Esophagus muscularis mucosa (tissue), 4 donors: ENCODE measurements around the gene TMEM150A. TPM values are rescaled to one million over a fixed set of nuclear protein-coding genes. Genes with fewer than 3 reads are reported as not detected.
"Not testable (repeated sequence)": the region's sequence is repeated elsewhere in the genome, so short reads cannot be mapped to it uniquely, and the experiment has no call there.

Experiments
- DNase-seq: peaks from one replicate; pipeline ENCODE4 v3.0.0-alpha.2; 2017; ENCODE audit errors: extremely low spot score
- H3K27ac ChIP-seq, 4 donors: fragments of 200-600 bp; sonication (generic); replicated peaks in 1 of 4; 1 replicate in 3 of 4; 2 replicates in 1 of 4; pipeline ENCODE4 v1.5.1; 2016 to 2019; ENCODE audit warnings: mild to moderate bottlenecking in 1 of 4
- H3K27me3 ChIP-seq, 4 donors: fragments of 200-600 bp; sonication (generic); one replicate each; pipeline versions ENCODE4 v1.5.1 to v1.6.0; 2016 to 2019
- H3K36me3 ChIP-seq, 4 donors: fragments of 200-600 bp; sonication (generic); one replicate each; pipeline ENCODE4 v1.5.1; 2016 to 2019
- H3K4me1 ChIP-seq, 4 donors: fragments of 200-600 bp; sonication (generic); one replicate each; pipeline ENCODE4 v1.5.1; 2016 to 2019
- H3K4me3 ChIP-seq, 4 donors: fragments of 200-600 bp; sonication (generic); 1 replicate in 2 of 4; 2 replicates in 2 of 4; pipeline ENCODE4 v1.5.1; 2016 to 2019; ENCODE audit warnings: mild to moderate bottlenecking in 4 of 4, moderate library complexity in 1 of 4
- H3K9me3 ChIP-seq, 4 donors: fragments of 200-600 bp; sonication (generic); 1 replicate in 3 of 4; 2 replicates in 1 of 4; pipeline ENCODE4 v1.5.1; 2016 to 2019
- CTCF ChIP-seq, 3 experiments: fragments of 200-600 bp in 2 of 3; fragments of 450-650 bp in 1 of 3; sonication (generic) in 2 of 3; IDR thresholded peaks; one replicate each; pipeline ENCODE4 v1.5.1; 2017 to 2019; ENCODE audit warnings: antibody characterized with exemption in 3 of 3, mild to moderate bottlenecking in 2 of 3, moderate library complexity in 1 of 3
- EP300 ChIP-seq: sonication (generic); formaldehyde crosslinking; IDR thresholded peaks from one replicate; pipeline ENCODE4 v1.6.1; 2017; ENCODE audit warnings: antibody characterized with exemption
- POLR2A ChIP-seq: fragments of 450-650 bp; IDR thresholded peaks from one replicate; pipeline ENCODE4 v1.6.1; 2017; ENCODE audit warnings: antibody characterized with exemption, moderate library complexity, mild to moderate bottlenecking, low read depth
- POLR2AphosphoS5 ChIP-seq, 2 donors: sonication (generic); formaldehyde crosslinking; IDR thresholded peaks; one replicate each; pipeline ENCODE4 v1.6.1; 2017; ENCODE audit warnings: antibody characterized with exemption in 2 of 2
- WGBS: methylation state at CpG from one replicate; pipeline ENCODE4 v1.1.5; 2018; 5-methylcytosine and 5-hydroxymethylcytosine counted together
- intact Hi-C: fragments of 100-400 bp; cut with DNase I; formaldehyde crosslinking; loops from one replicate; pipeline ENCODE4 v1.15.1; 2023
- total RNA-seq, 4 donors: library from RNA; depleted of rRNA; stranded (reverse); fragments of >200 nt; gene quantifications; one replicate each; pipeline versions ENCODE4 v1.1.0 to v1.2.1, GENCODE V29; 2016

TMEM150A gene
- total RNA-seq, 4 donors from 2014 or later = 22.9 to 36.7 (median 27.5) TPM

GRCh38 chr2:85595301-85596025, 7.0 kb downstream of the TMEM150A start, which contains the start of gene RNF181:
TSS of gene RNF181 (plus strand) at chr2:85595745. CDS start at chr2:85595764, 19 bp downstream.
- Histone ChIP-seq H3K27ac (peak within 1 kb of the TSS; percentile 88 to 97 (median 90)), H3K4me3 (peak within 1 kb of the TSS; percentile 65 to 94 (median 80)), H3K9me3 (no peaks in the 10 kb centered on the region), H3K36me3 (peaks cover 15 to 46% (median 41%) of the 10 kb centered on the region in 4 donors), H3K4me1 (peaks cover 44 to 61% (median 53%) of the 10 kb centered on the region in 4 donors), H3K27me3 (no peaks in the 10 kb centered on the region)
- TF ChIP-seq CTCF (IDR thresholded peaks at IDR 0.05) (no peak), POLR2AphosphoS5 (IDR thresholded peaks at IDR 0.05) (peak; percentile 87 to 97), EP300 (no peak), POLR2A (peak; percentile 80)
- intact Hi-C loops = loop anchor here (5.0 kb wide), 1 partner anchor 33 kb away; the partner anchor contains the start of gene GGCX
- DNase-seq = peak; percentile 99
- under 1% methylated on average over 29 of the region's 47 CpGs for WGBS

GRCh38 chr2:85594715-85595300, 7.7 kb downstream of the TMEM150A start:
- peaks cover 15 to 40% (median 34%) of the 10 kb centered on the region in 4 donors for H3K36me3 ChIP-seq
- H3K27ac ChIP-seq = peak overlapping the region; percentile 88 to 97 (median 90)
- H3K4me3 ChIP-seq = peak overlapping the region; percentile 65 to 94 (median 80)
- H3K9me3 ChIP-seq = no peaks in the 10 kb centered on the region
- H3K27me3 ChIP-seq = no peaks in the 10 kb centered on the region
- intact Hi-C loops = loop anchor here (5.0 kb wide), 2 partner anchors 33 to 48 kb away; partner anchors contain the start of gene GGCX
- H3K4me1 ChIP-seq = peaks cover 51 to 63% (median 57%) of the 10 kb centered on the region in 4 donors
- 20% methylated on average over 9 of the region's 13 CpGs for WGBS
- DNase-seq = no peak
- TF ChIP-seq CTCF (IDR thresholded peaks at IDR 0.05) = no peak
- TF ChIP-seq EP300 = no peak
- no peak for TF ChIP-seq POLR2AphosphoS5 (IDR thresholded peaks at IDR 0.05)
- TF ChIP-seq POLR2A = no peak

- Histone ChIP-seq H3K27me3 (no peaks in the 10 kb centered on the region), H3K4me1 (peaks cover 68 to 78% (median 72%) of the 10 kb centered on the region in 4 donors), H3K36me3 (peaks cover 9 to 22% (median 17%) of the 10 kb centered on the region in 4 donors), H3K27ac (peak overlapping the region in 2 of 4 donors; percentile 5 to 7), H3K9me3 (no peaks in the 10 kb centered on the region), H3K4me3 (no peak overlapping the region)
- no peak for DNase-seq
- TF ChIP-seq CTCF (IDR thresholded peaks at IDR 0.05) = no peak
- TF ChIP-seq POLR2AphosphoS5 (IDR thresholded peaks at IDR 0.05) = no peak
- no peak for TF ChIP-seq EP300
- no peak for TF ChIP-seq POLR2A
- 63% methylated on average over 3 of the region's 3 CpGs for WGBS
- intact Hi-C loops = loop anchor here (5.0 kb wide), 1 partner anchor 46 kb away; no protein-coding TSS in a partner anchor
Measured at GRCh38 chr2:85593023-85593422, 9.5 kb downstream of the TMEM150A start.

- 98% methylated on average over 9 of the region's 9 CpGs for WGBS
- not testable (repeated sequence) for DNase-seq, H3K27me3 ChIP-seq, H3K9me3 ChIP-seq, H3K4me3 ChIP-seq
- intact Hi-C loops = loop anchor here (5.0 kb wide), 1 partner anchor 45 kb away; no protein-coding TSS in a partner anchor
- Histone ChIP-seq H3K27ac (peak overlapping the region in 3 of 4 donors; percentile 66 to 91 (median 74)), H3K4me1 (peaks cover 73 to 80% (median 75%) of the 10 kb centered on the region in 4 donors), H3K36me3 (peaks cover 5 to 14% (median 10%) of the 10 kb centered on the region in 4 donors)
Measured at GRCh38 chr2:85592299-85592698, 10.2 kb downstream of the TMEM150A start.

GRCh38 chr2:85591563-85591962, 10.9 kb downstream of the TMEM150A start:
- intact Hi-C loops = loop anchor here (5.0 kb wide), 1 partner anchor 44 kb away; no protein-coding TSS in a partner anchor
- Histone ChIP-seq H3K27me3 (no peaks in the 10 kb centered on the region), H3K9me3 (no peaks in the 10 kb centered on the region), H3K27ac (peak overlapping the region; percentile 59 to 91 (median 70)), H3K4me3 (no peak overlapping the region), H3K36me3 (peaks cover 0 to 7% (median 3%) of the 10 kb centered on the region in 4 donors), H3K4me1 (peaks cover 73 to 80% (median 75%) of the 10 kb centered on the region in 4 donors)
- no peak for DNase-seq
- TF ChIP-seq EP300 = no peak
- TF ChIP-seq POLR2A = no peak
- no peak for TF ChIP-seq POLR2AphosphoS5 (IDR thresholded peaks at IDR 0.05)
- TF ChIP-seq CTCF (IDR thresholded peaks at IDR 0.05) = no peak
- 90% methylated on average over 10 of the region's 12 CpGs for WGBS
